ENCODE results near the gene WDCP. TPM values are rescaled to one million over a fixed set of nuclear protein-coding genes. Genes with fewer than 3 reads are reported as not detected.

The WDCP gene
- total RNA-seq, 2 donors from 2014 or later: 8.0 to 21.3 TPM

GRCh38 chr2:24086241-24086640 lies 39.0 kb upstream of the WDCP start:
- H3K4me1 ChIP-seq (ENCODE audit: control insufficient read depth in 1 of 2, low read depth in 2 of 2): peaks cover 7 to 19% of the 10 kb centered on the region in 2 donors
- peaks cover 7% of the 10 kb centered on the region for H3K36me3 ChIP-seq
- no peak overlapping the region for H3K27ac ChIP-seq
- H3K9me3 ChIP-seq: no peaks in the 10 kb centered on the region
- no peak for ATAC-seq (ENCODE audit: insufficient number of reproducible peaks, low FRiP score, low read depth)
- H3K27me3 ChIP-seq (replicated peaks; ENCODE audit: insufficient read depth): no peaks in the 10 kb centered on the region
- no peak overlapping the region for H3K4me3 ChIP-seq
- no peak for DNase-seq (ENCODE audit: low spot score)
- no peak for TF ChIP-seq CTCF (IDR thresholded peaks at IDR 0.05)

GRCh38 chr2:24085200-24085489 lies 38.0 kb upstream of the WDCP start:
- ATAC-seq (ENCODE audit: insufficient number of reproducible peaks, low FRiP score, low read depth) (no peak), DNase-seq (ENCODE audit: low spot score) (no peak)
- Histone ChIP-seq H3K4me3 (peak overlapping the region; percentile 74), H3K27ac (peak overlapping the region; percentile 81 to 87), H3K27me3 (replicated peaks; ENCODE audit: insufficient read depth) (no peaks in the 10 kb centered on the region), H3K36me3 (peaks cover 7% of the 10 kb centered on the region), H3K9me3 (no peaks in the 10 kb centered on the region), H3K4me1 (ENCODE audit: control insufficient read depth in 1 of 2, low read depth in 2 of 2) (peaks cover 7 to 19% of the 10 kb centered on the region in 2 donors)
- TF ChIP-seq CTCF (IDR thresholded peaks at IDR 0.05): no peak

GRCh38 chr2:24084386-24085199 lies 37.4 kb upstream of the WDCP start, which contains the start of gene TP53I3:
TSS of gene TP53I3 (minus strand) at chr2:24084834. CDS start at chr2:24084326, 508 bp downstream.
- peaks cover 7% of the 10 kb centered on the region for H3K36me3 ChIP-seq
- ATAC-seq (ENCODE audit: insufficient number of reproducible peaks, low FRiP score, low read depth): peak; percentile 88
- TF ChIP-seq CTCF (IDR thresholded peaks at IDR 0.05): peak; percentile 98

GRCh38 chr2:24083567-24084385 lies 36.6 kb upstream of the WDCP start:
- Histone ChIP-seq H3K36me3 (peaks cover 7% of the 10 kb centered on the region), H3K4me3 (peak overlapping the region; percentile 74), H3K4me1 (ENCODE audit: control insufficient read depth in 1 of 2, low read depth in 2 of 2) (peaks cover 7 to 19% of the 10 kb centered on the region in 2 donors), H3K27me3 (replicated peaks; ENCODE audit: insufficient read depth) (no peaks in the 10 kb centered on the region), H3K27ac (peak overlapping the region; percentile 81 to 87), H3K9me3 (no peaks in the 10 kb centered on the region)
- no peak for TF ChIP-seq CTCF (IDR thresholded peaks at IDR 0.05)
- DNase-seq (ENCODE audit: low spot score): no peak
- peak; percentile 24 for ATAC-seq (ENCODE audit: insufficient number of reproducible peaks, low FRiP score, low read depth)

More at GRCh38 chr2:24084386-24085199, 37.4 kb upstream of the WDCP start, which contains the start of gene TP53I3:
- Histone ChIP-seq H3K9me3 (no peaks in the 10 kb centered on the region), H3K27ac (peak within 1 kb of the TSS; percentile 81 to 87), H3K4me1 (ENCODE audit: control insufficient read depth in 1 of 2, low read depth in 2 of 2) (peaks cover 7 to 19% of the 10 kb centered on the region in 2 donors), H3K4me3 (peak within 1 kb of the TSS; percentile 74), H3K27me3 (replicated peaks; ENCODE audit: insufficient read depth) (no peaks in the 10 kb centered on the region)
- peak; percentile 47 for DNase-seq (ENCODE audit: low spot score)

All from thoracic aorta (tissue), 2 donors.